Stimulated activated CD8-positive, alpha-beta memory T cell treated with anti-CD3 and anti-CD28 coated beads, Interleukin-4, amount 100 ng/mL, for 4 hours (primary cell): ENCODE measurements around the gene RAB23.

Experiments used
- DNase-seq, 2 donors: peaks; one replicate each; pipeline ENCODE4 v3.0.0-alpha.2; 2020; ENCODE audit warnings: low read depth in 2 of 2, low spot score in 1 of 2

The RAB23 gene

DNA sequence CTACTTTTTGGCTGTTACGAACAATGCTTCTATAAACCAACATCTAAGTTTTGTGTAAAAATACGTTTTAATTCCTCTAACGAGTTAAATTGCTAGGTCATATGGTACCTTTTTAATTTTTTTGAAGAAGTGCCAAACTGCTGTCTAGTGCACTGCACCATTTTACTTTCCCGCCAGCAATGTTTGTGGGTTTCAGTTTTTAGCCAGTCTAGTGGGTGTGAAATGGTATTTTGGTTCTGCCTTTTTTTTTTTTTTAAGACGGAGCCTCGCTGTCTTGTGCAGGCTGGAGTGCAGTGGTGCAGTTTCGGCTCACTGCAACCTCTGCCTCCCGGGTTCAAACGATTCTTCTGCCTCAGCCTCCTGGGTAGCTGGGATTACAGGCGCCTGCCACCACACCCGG, 84.1 kb downstream of the RAB23 start:
- DNase-seq = no peak

DNA sequence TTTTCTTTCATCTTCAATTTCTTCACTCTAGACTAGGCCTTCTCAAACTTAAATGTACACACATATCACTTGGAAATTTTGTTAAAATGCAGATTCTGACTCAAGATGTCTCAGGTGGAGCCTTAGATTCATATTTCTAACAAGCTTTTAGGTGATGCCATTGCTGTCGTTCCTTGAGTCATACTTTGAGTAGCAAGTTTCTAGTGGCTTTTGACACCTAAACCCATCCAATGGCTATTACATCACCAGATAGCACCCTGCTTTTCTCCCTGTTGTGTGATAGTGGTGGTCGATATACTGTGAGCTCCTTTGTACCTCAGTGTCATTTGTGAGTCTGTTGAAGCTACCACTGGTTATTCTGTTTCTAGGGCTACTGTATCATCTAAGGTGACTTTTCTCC, 84.8 kb downstream of the RAB23 start:
- DNase-seq = no peak
